KOPT-K1 (cell line): ENCODE measurements around the gene LDHB.
"Not testable (repeated sequence)": the region's sequence is repeated elsewhere in the genome, so short reads cannot be mapped to it uniquely, and the experiment has no call there.

Source experiments
- H3K27ac ChIP-seq: fragments of 200-600 bp; sonication (generic); 2 replicates; pipeline ENCODE4 v1.5.1; 2016; ENCODE audit warnings: antibody characterized with exemption, mild to moderate bottlenecking, low read depth, low read length; ENCODE audit not compliant: poor library complexity, severe bottlenecking
- H3K36me3 ChIP-seq: fragments of 200-600 bp; sonication (generic); 2 replicates; pipeline ENCODE4 v1.5.1; 2017; ENCODE audit warnings: antibody characterized with exemption, mild to moderate bottlenecking, low read length, moderate library complexity; ENCODE audit not compliant: insufficient read depth
- H3K9me3 ChIP-seq: fragments of 200-600 bp; sonication (generic); 2 replicates; pipeline ENCODE4 v1.5.1; 2017; ENCODE audit warnings: antibody characterized with exemption, low read length, mild to moderate bottlenecking; ENCODE audit not compliant: insufficient read depth, poor library complexity, severe bottlenecking

Gene LDHB

DNA sequence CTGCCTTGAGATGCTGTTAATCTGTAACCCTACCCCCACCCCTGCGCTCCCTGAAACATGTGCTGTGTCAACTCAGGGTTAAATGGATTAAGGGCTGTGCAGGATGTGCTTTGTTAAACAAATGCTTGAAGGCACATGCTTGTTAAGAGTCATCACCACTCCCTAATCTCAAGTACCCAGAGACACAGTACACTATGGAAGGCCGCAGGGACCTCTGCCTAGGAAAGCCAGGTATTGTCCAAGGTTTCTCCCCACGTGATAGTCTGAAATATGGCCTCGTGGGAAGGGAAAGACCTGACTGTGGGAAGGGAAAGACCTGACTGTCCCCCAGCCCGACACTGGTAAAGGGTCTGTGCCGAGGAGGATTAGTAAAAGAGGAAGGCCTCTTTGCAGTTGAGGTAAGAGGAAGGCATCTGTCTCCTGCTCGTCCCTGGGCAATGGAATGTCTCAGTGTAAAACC is 12.6 kb downstream of the LDHB start:
- H3K9me3 ChIP-seq, H3K27ac ChIP-seq: not testable (repeated sequence)
- H3K36me3 ChIP-seq: peaks cover 100% of the 10 kb centered on the region

DNA sequence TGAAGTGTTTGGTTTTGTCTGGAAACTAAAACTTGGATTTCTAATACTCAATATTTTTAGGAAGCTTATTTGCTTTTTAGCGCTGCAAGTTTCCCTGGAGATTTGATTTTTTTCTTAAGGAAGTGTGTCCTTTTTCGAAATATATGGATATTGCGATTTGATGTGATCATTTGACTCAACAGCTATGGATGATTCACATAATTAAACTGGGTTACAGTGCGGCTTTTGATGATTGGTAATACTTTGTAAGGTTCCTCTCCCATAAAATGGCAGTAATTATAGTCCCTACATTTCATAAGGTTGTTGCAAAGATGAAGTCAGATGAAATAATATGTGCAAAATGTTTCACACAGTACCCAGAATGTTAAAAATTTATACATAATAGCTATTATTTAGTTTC is 13.1 kb downstream of the LDHB start:
- Histone ChIP-seq H3K27ac (no peak overlapping the region), H3K36me3 (peaks cover 100% of the 10 kb centered on the region), H3K9me3 (no peaks in the 10 kb centered on the region)

DNA sequence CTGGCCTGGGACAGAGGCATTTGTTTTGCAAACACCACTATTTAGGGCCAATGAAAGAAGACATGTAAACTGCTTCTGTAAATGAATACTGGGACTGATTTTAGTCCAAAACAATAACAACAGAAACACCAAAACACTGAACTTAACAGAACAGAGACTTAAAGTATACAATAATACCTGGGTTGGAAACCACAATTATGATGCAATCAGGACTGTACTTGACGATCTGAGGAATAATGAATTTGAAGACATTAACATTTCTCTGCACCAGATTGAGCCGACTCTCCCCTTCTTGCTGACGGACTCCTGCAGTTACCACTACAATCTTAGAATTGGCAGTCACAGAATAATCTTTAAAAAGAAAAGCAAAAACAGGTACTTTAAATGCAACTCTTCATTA is 13.9 kb downstream of the LDHB start:
- H3K27ac ChIP-seq: no peak overlapping the region
- peaks cover 100% of the 10 kb centered on the region for H3K36me3 ChIP-seq
- H3K9me3 ChIP-seq: no peaks in the 10 kb centered on the region

DNA sequence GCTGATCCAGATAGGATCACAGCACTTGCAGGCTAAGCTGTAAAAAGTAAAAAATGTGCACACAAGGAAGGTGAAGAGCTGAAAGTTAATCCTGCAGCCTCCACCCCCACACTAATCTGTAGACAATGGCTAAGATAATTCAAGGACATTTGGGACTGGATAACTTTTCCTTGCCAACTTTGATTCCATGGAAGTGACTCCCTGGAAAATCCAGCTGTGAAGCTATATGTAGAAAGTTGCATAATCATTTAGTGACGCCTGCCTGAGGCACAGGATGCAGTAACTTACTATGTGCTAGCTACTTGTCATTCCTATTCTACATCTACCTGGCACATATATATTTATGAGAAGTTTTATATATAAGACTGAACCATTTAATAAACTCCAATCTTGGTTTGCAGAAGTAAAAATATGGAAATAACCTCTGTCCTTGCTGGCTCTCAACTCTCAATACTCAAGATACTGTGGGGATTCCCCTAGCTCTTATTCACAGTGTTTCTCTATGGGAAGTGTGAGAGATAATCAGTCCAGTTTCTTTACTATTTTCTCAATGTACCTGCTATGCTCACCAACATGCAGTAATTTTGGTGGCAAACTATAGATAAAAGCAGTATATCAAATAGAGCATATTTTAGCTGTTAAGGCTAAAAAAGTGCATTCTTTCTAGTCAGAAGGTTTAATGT is 14.8 kb downstream of the LDHB start:
- peaks cover 100% of the 10 kb centered on the region for H3K36me3 ChIP-seq
- no peaks in the 10 kb centered on the region for H3K9me3 ChIP-seq
- no peak overlapping the region for H3K27ac ChIP-seq

DNA sequence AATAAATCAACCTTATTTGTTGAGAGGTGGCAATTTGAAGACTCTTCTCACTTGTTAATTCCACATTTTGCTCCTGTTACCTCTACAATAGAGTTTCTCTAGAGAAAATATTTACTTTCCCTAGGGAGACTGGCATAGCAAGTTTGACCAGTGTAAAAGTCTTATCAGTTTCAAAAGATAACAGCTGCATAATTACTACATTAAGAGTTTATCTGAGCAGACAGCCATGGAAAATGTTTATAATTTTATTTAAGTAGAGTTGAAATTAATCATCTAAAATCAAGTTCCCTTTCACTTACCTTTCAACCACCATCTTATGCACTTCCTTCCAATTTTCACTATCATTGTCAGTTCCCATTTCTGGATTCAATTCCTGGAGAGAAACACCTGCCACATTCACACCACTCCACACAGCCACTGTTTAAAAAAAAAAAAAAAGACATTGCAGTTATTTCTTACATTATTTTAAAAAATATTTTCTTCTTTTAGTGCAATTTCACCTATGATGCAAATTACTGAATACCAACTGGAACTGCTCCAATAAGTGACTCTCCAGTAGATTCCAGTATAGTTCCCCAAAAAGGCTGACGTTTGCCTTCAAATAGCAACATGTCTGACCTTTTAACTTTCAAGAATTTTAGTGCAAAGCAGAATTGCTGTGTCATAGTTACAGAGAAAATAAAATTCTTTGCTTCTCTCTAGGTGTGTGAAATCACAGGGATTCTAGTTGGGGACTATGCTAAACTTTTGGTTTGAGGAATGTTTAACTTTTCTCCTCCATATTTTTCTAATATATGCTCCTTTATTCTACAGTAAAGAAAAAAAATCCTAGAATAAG is 19.4 kb downstream of the LDHB start:
- H3K36me3 ChIP-seq: peaks cover 100% of the 10 kb centered on the region
- no peaks in the 10 kb centered on the region for H3K9me3 ChIP-seq
- no peak overlapping the region for H3K27ac ChIP-seq

DNA sequence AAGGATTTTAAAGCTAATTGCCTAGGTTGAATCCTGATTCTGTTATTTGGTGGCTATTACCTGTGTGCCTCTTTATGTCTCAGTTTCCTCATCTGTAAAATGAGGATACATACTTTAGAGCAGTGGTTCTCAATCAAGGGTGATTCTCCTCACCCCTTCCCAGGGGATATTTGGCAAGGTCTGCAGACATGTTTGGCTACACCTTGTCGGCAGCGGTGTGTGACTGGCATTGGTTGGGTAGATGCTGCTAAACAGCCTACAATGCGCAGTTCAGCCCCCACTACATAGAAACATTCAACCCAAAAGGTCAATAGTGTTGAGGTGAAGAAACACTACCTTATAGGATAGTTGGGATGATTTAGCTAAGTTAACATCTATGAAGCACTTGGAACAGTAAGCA is 23.4 kb downstream of the LDHB start:
- Histone ChIP-seq H3K36me3 (peaks cover 83% of the 10 kb centered on the region), H3K27ac (no peak overlapping the region), H3K9me3 (no peaks in the 10 kb centered on the region)

DNA sequence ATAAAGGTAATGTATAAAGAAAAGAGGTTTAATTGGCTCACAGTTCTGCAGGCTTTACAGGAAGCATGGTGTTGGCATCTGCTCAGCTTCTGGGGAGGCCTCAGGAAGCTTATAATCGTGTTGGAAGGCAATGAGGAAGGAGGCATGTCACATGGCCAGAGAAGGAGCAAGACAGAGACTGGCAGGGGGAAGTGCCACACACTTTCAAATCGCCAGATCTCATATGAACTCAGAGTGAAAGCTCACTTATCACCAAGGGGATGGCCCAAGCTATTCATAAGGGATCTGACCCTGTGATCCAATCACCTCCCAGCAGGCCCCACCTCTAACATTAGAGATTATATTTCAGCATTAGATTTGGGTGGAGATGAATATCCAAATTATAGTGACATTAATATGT is 26.3 kb downstream of the LDHB start:
- Histone ChIP-seq H3K36me3 (peaks cover 54% of the 10 kb centered on the region), H3K27ac (no peak overlapping the region), H3K9me3 (no peaks in the 10 kb centered on the region)

DNA sequence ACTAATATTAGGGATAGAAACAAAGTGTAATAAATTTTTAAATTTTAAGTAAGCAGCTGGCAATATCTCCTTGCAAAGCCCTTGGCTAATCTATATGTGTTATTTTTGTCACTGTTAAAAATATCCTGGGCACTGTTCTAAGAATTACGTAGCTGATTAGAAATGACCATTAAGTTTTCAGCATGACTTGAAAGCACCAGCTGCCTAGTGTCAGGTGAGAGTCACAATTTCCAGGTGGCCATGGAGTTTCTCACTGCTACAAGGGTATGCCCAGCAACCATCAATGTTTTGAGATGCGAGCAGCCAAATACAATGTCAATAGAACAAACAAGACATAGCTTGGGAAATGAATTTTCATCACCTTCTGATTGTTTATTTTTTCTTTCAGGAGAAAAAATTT is 29.7 kb downstream of the LDHB start:
- Histone ChIP-seq H3K36me3 (peaks cover 19% of the 10 kb centered on the region), H3K27ac (no peak overlapping the region), H3K9me3 (no peaks in the 10 kb centered on the region)

DNA sequence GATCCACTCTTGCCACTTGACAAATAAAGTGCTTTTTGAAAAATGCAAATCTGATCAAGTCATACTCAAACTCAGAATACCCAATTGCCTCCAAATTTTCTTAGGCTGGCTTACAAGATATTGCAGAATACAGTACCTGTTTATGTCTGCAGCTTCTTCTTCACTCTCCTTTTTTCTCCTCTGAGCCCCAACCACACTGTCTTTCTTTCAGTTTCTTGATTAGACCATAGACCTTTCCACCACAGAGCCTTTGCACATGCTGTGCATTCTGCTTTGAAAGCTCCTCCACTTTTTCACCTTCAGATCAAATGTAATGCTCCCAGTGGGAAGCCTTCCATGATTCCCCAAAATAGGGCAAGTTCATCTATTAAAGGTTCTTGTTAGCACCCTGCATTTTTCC is 39.1 kb downstream of the LDHB start:
- H3K27ac ChIP-seq: no peak overlapping the region
- no peaks in the 10 kb centered on the region for H3K36me3 ChIP-seq
- no peaks in the 10 kb centered on the region for H3K9me3 ChIP-seq

DNA sequence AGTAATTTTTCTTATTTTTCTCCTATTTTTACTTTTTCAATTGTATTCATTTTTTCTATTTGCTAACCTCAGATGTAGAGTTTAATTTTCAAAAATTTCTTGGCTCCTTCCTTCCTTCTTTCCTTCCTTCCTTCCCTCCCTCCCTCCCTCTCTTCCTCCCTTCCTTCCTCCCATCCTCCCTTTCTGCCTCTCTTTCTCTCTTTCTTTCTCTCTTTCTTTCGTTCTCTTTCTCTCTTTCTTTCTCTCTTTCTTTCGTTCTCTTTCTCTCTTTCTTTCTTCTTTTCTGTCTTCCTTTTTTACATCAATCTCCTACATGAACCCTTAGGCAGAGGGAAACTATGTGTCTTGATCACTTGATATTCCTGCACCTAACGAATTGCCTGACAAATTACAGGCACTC is 40.6 kb downstream of the LDHB start:
- Histone ChIP-seq H3K27ac (no peak overlapping the region), H3K36me3 (no peaks in the 10 kb centered on the region), H3K9me3 (no peaks in the 10 kb centered on the region)

DNA sequence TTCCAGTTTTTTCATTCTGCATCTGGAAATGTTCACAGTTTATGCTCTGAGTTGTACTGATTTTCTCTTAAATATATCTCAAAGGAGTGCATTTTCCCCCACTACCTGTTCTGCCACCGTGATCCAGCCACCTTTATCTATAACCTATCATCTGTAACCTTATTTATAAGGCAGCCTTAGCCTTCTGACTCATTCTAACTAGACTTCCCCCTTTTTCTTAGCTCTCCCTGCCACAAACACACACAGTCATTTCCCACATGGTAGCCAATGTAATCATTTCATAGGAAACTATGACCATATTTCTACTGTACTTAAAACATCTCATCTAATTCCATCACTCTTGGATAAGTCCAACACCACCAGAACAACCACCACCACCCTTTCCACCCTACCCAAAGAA is 42.2 kb downstream of the LDHB start:
- Histone ChIP-seq H3K36me3 (no peaks in the 10 kb centered on the region), H3K27ac (no peak overlapping the region)

DNA sequence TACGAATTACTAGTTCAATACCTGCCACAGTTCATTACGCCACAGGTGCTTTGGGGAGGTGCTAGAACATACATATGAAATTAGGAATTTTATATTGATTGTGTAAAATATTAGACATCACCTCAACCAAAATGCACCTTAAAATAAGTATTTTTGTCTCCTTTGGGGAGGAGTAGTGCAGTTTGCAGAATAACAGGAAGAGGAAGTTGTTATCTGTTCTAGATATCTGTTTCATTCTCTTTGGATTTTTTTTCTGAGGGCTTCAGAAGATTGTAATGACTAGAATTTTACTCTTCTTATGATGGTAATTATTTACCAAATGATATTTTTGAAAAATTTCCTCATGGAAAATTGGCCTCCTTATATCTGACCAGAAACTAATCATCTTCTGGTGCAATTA is 43.1 kb downstream of the LDHB start:
- Histone ChIP-seq H3K9me3 (no peaks in the 10 kb centered on the region), H3K36me3 (no peaks in the 10 kb centered on the region), H3K27ac (no peak overlapping the region)

More for the DNA sequence above, 42.2 kb downstream of the LDHB start:
- no peaks in the 10 kb centered on the region for H3K9me3 ChIP-seq

DNA sequence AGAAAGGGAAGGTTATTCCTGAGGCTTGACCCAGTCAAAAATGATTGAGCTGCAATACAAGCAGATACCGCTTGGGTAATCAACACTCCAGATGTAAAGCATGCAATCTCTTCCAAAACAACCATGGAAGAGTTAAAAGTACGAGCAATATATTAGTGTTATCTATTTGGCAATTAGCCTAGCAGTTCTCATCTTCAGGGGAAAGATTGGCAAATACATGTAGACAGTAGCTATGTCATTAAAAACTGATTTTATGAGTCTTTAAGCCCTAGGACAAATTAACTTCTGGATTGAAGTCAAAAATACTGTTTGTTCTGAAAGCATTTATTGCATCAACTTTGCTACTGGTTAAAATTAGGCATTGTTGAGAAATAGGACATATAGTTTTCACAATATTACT is 43.7 kb downstream of the LDHB start:
- Histone ChIP-seq H3K36me3 (no peaks in the 10 kb centered on the region), H3K27ac (no peak overlapping the region)

DNA sequence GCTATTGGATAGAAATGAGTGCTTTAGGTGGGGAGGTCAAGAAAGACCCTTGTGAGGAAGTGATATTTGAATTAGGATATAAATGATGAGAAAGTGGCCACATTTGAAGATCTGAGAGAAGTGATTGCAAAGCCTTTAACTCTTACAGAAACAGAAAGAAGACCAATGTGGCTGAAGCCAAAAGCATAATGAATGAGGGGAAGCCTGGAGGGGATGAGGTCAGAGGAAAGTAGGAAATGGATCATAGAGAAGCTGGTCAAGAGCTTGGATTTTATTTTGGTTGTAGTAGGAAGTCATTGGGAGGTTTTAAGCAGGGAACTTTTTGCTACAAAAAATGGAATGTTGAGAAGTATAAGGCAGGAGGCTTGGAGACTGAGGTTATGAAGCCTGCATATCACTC is 49.4 kb downstream of the LDHB start:
- H3K36me3 ChIP-seq: no peaks in the 10 kb centered on the region
- no peaks in the 10 kb centered on the region for H3K9me3 ChIP-seq
- H3K27ac ChIP-seq: no peak overlapping the region

More for the DNA sequence above, 43.7 kb downstream of the LDHB start:
- no peaks in the 10 kb centered on the region for H3K9me3 ChIP-seq

DNA sequence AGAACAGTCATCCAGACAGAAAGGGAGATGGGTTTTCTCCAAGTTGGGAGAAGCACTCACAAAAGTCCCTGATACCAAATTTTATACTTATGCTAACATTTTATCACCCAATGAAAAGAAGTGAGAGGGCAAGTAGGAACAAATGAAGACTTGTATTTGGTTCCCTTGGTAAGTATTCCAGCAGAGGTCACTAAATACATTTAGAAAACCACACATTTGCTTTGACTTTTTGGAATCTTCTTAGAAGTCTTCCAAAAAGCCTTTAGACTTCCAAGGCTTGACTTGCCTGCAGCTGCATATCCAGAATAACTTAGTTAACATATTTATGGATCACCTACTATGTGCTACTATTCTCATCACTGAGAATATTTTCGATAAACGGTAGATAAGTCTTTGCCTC is 49.9 kb downstream of the LDHB start:
- Histone ChIP-seq H3K9me3 (no peaks in the 10 kb centered on the region), H3K36me3 (no peaks in the 10 kb centered on the region), H3K27ac (no peak overlapping the region)

DNA sequence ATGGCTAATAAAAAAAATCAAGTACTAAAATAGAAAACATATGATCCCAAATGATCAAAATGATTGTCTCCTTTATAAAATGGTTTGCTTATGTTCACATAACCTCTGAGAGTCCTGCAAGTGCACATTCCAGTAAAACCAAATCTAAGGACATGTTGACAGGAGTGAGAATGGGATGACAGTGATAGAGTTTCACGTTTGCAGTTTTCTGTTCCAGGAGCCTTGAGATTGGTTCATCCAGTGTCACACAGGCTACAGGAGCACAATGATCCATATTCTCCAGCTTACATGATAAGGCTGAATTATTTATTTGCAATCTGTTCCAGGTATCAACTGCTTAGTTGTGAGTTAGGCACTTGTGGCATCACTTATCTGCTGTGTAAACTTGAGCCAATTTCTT is 51.5 kb downstream of the LDHB start:
- Histone ChIP-seq H3K36me3 (no peaks in the 10 kb centered on the region), H3K9me3 (no peaks in the 10 kb centered on the region), H3K27ac (no peak overlapping the region)
